Stimulated activated CD8-positive, alpha-beta memory T cell treated with anti-CD3 and anti-CD28 coated beads, Interleukin-4, amount 100 ng/mL, for 48 hours (primary cell): ENCODE data around the gene PARVA.

Experiments
- DNase-seq: peaks from one replicate; pipeline ENCODE4 v3.0.0-alpha.2; 2020

PARVA gene

DNA sequence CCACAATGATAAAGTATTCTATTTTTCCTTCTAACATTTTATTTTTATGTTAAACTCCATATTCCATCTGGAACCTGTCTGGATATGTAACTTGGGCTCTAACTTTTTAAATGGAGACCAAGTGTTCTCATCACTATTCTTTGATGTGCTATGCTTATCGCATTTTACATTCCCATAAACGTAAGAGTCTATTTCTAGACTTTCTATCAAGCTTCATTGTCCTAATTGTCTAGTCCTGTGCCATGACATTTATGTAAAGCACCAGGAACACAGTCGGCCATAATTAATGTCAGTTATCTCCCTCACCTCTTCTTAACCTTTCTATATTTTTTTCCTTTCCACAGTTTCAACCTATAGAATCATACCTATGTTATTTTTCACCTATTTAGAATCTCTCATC lies 183.0 kb downstream of the PARVA start:
- DNase-seq: no peak

GRCh38 chr11:12560861-12561260 lies 183.5 kb downstream of the PARVA start:
- DNase-seq: no peak

- no peak for DNase-seq
Measured at GRCh38 chr11:12564012-12564411, 186.6 kb downstream of the PARVA start.

DNA sequence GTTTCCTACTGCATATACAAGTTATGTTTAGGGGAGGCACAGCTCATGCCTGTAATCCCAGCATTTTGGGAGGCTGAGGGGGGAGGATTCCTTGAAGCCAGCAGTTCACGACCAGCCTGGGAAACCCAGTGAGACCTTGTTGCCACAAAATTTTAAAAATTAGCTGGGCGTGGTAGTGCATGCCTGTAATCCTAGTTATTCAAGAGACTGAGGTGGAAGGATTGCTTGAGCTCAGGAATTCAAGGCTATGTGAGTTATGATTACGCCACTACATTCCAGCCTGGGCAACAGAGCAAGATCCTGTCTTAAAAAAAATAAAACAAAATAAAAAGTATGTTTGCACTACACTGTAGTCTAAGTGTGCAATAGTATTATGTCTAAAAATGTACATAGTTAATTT lies 188.0 kb downstream of the PARVA start:
- DNase-seq: no peak

DNA sequence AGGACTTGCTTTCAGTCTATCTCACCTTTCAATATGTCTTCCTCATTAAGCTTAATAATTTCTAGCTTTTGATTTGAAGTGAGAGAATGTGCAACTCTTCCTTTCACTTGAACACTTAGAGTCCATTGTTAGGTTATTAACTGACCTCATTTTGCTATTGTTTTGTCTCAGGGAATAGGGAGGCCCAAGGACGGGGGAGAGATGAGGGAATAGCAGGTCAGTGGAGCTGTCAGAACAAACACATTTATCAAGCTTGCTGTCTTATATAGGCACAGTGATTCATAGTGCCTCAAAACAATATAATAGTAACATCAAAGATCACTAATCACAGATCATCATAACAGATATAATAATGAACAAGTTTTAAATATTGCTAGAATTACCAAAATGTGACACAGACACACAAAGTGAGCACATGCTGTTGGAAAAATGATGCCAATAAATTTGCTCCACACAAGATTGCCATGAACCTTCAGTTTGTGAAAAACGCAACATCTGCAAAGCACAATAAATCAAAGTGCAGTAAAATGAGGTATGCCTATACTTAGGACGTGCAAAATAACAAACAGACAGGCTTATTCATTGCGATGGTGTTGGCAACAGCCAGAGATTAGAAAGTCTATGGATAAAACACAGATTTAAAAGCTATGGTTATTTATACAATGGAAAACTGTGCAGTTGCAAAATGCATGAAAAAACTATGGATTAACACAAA lies 190.5 kb downstream of the PARVA start:
- no peak for DNase-seq

DNA sequence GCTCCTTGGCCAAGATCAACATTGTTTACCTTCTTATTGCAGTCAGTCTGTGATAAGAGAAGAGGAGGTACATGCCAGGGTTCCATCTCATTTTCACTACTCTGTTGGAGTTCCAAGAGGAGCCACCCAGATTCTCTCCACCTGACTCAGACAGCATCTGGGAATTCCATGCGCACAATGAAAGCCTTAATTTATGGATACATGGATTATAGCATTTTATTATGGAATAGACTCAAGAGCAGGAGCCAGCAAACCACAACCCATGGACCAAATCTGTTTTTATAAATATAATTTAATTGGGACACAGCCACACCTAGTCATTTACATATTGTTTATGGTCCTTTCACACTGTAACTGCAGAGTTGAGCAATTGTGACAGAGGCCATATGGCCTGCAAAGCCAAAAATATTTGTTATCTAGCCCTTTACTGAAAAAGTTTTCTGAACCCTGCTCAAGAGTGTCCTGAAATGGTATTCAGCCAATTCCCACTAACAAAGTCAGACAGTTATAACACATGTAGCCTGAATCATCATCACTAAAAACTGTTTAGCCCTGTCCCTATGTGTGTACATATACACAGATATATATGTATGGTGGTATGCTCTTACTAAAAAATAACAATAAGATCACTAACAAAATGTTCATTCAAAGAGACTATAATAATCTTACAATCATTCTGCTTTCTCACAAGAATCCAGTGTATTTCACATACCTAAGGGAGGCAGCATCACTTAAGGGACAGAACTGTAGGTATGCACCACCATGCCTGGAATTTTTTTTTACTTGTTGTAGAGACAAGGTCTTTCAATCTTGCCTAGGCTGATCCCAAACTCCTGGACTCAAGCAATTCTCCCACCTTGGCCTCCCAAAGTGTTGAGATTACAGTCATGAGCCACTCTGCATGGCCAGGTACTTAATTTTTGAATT lies 192.4 kb downstream of the PARVA start:
- no peak for DNase-seq

GRCh38 chr11:12573707-12574485 lies 196.5 kb downstream of the PARVA start:
- DNase-seq: no peak

DNA sequence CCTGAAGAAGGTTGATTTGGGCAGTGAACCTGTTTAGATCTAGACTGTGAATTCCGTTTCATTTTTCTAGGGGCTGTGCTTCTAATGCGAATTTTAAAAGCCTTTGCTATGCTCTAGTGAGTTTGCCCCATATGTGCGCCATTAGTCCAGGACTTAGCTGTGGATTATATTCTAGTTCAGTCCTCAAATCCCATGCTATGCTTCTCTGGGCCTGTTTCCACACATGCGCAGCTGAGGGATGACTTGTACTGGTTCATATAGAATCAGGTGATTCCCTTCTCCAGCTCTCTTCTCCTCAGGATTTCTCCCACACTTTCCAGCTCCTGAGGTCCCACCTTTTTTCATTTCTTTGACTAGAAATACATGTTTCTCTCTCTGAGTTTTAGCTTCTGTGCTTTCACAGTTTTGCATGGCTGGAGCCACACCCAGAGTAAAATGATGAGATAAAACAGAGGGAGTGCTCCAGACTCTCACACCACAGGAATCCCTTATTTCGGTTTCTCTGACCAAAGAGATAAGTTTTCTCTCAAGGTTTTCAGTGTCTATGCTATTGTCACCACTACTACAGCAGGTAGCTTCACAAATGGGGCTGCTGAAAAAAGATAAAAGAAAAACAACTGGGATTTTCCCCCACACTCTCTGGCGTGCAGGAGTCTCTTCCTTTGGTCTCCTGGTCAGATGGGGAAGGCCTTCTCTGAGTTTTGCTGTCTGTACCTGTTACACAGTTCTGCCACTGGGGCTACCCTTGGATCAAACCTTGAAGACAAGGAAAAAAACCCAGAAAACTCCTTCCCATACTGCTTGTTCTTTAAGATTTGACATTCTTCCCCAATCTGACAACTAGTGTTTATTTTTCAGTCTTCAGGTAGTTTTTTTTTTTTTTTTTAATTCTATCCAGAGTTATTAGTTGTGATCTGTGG lies 200.6 kb downstream of the PARVA start:
- DNase-seq: no peak

DNA sequence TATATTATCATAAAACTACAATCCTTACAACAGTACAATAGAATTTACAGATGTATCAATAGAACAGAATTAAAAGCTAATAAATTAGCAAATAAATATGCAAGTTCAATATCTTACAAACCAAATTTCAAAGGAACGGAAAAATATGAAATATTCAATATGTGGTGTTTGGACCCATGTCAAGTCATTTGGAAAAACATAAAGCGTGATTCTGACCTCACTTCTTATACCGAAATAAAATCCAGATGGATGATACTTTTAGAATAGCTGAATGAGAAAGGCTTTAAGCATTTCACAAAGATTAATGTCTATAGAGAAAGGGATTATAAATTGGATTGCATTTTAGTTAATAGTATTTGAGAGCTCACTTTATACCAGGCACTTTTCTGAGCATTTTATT lies 204.0 kb downstream of the PARVA start:
- DNase-seq: no peak

DNA sequence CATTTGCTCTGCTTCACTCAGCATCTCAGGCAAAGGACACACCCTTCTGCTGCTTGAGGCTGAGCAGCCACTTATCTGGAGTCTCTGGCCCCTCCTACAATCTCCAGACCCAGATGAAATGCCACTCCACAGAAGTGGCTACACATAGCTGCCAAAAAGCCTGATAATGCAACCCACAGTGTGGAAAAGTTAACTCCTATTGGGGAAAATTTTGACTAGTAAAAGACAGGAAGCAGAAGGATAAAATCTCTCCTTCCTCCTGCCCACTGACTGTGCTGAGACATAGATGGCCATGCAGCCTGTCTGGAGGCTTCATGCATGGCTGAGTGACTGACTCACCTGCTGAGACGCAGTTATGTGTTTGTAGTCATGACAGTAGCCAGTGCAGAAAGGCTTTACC lies 204.6 kb downstream of the PARVA start:
- no peak for DNase-seq
